HEK293 (cell line): ENCODE measurements around the gene H2AZ2.
A peak's percentile ranks its signal among the peaks of the same experiment; 100 is the strongest.

Experiments
- CTCF ChIA-PET: fragments of 350-600 bp; formaldehyde crosslinking; extraction: SDS; loops from one replicate; lab custom pipeline; 2021; ENCODE audit warnings: antibody characterized with exemption; lab: Yijun Ruan, JAX
- POLR2A ChIA-PET: fragments of 300-600 bp; formaldehyde crosslinking; extraction: SDS; loops from one replicate; lab custom pipeline; 2020; ENCODE audit warnings: antibody characterized with exemption, inconsistent platforms; lab: Yijun Ruan, JAX
- H3K27ac ChIP-seq: fragments of 200-500 bp; sonication (Bioruptor generic); 2 replicates; pipeline ENCODE4 v1.5.1; 2014; ENCODE audit warnings: low read depth, low read length, control low read depth, inconsistent platforms; ENCODE audit errors: extremely low read depth
- H3K36me3 ChIP-seq, 2 experiments: fragments of 200-500 bp in 1 of 2; sonication (Bioruptor generic) in 1 of 2; 1 replicate in 1 of 2; 2 replicates in 1 of 2; pipeline ENCODE4 v1.5.1; 2014 to 2017; ENCODE audit warnings: inconsistent platforms in 2 of 2, low read length in 2 of 2; ENCODE audit not compliant: control insufficient read depth in 2 of 2, insufficient read depth in 1 of 2
- H3K4me1 ChIP-seq: fragments of 200-500 bp; sonication (Bioruptor generic); 2 replicates; pipeline ENCODE4 v1.5.1; 2014; ENCODE audit warnings: mild to moderate bottlenecking, low read length, inconsistent platforms; ENCODE audit not compliant: control insufficient read depth, insufficient read depth
- H3K4me3 ChIP-seq: 2 replicates; pipeline ENCODE4 v1.5.1; 2011; ENCODE audit warnings: low read depth, mild to moderate bottlenecking, control low read depth, low read length, moderate library complexity
- H3K9me3 ChIP-seq: fragments of 200-500 bp; sonication (Bioruptor generic); 2 replicates; pipeline ENCODE4 v1.5.1; 2014; ENCODE audit warnings: low read depth, low read length, inconsistent platforms; ENCODE audit not compliant: control insufficient read depth, insufficient read depth
- OVOL3 ChIP-seq: fragments of 450-650 bp; formaldehyde crosslinking; IDR thresholded peaks from 2 replicates; pipeline ENCODE4 v1.5.1; 2016; ENCODE audit warnings: missing biosample characterization, missing genetic modification characterization
- PRDM1 ChIP-seq: fragments of 450-650 bp; formaldehyde crosslinking; IDR thresholded peaks from 2 replicates; pipeline ENCODE4; 2016; ENCODE audit warnings: missing biosample characterization, missing genetic modification characterization
- YY1 ChIP-seq: fragments of 450-650 bp; formaldehyde crosslinking; IDR thresholded peaks from 2 replicates; pipeline ENCODE4 v1.5.1; 2018; ENCODE audit warnings: missing biosample characterization, missing genetic modification characterization
- ZBTB20 ChIP-seq: fragments of 450-650 bp; formaldehyde crosslinking; IDR thresholded peaks from 2 replicates; pipeline ENCODE4 v1.5.1; 2016; ENCODE audit warnings: missing biosample characterization, missing genetic modification characterization
- ZBTB21 ChIP-seq: fragments of 450-650 bp; formaldehyde crosslinking; IDR thresholded peaks from 2 replicates; pipeline ENCODE4 v1.5.1; 2017; ENCODE audit warnings: missing biosample characterization, missing genetic modification characterization
- ZNF112 ChIP-seq: fragments of 450-650 bp; formaldehyde crosslinking; IDR thresholded peaks from 2 replicates; pipeline ENCODE4 v1.5.0; 2017; ENCODE audit warnings: missing biosample characterization, missing genetic modification characterization
- ZNF138 ChIP-seq: fragments of 450-650 bp; formaldehyde crosslinking; IDR thresholded peaks from 2 replicates; pipeline ENCODE4 v1.5.1; 2016; ENCODE audit warnings: missing biosample characterization, missing genetic modification characterization, borderline replicate concordance
- ZNF146 ChIP-seq: fragments of 450-650 bp; formaldehyde crosslinking; IDR thresholded peaks from 2 replicates; pipeline ENCODE4 v1.5.1; 2016; ENCODE audit warnings: missing biosample characterization, missing genetic modification characterization
- ZNF16 ChIP-seq: fragments of 450-650 bp; formaldehyde crosslinking; IDR thresholded peaks from 2 replicates; pipeline ENCODE4 v1.5.1; 2016; ENCODE audit warnings: low read depth, missing biosample characterization, missing genetic modification characterization
- ZNF221 ChIP-seq: fragments of 450-650 bp; formaldehyde crosslinking; IDR thresholded peaks from 2 replicates; pipeline ENCODE4 v1.5.1; 2017; ENCODE audit warnings: missing biosample characterization, missing genetic modification characterization, borderline replicate concordance
- ZNF529 ChIP-seq: fragments of 450-650 bp; formaldehyde crosslinking; IDR thresholded peaks from 2 replicates; pipeline ENCODE4 v1.5.1; 2017; ENCODE audit warnings: missing genetic modification characterization, missing biosample characterization; ENCODE audit not compliant: insufficient replicate concordance
- TF ChIP-seq, protein P1 (sequence below): fragments of 450-650 bp; formaldehyde crosslinking; IDR thresholded peaks from 2 replicates; pipeline ENCODE4 v1.5.1; 2017; ENCODE audit warnings: missing biosample characterization, missing genetic modification characterization
- TF ChIP-seq, protein P2 (sequence below): fragments of 450-650 bp; formaldehyde crosslinking; IDR thresholded peaks from 2 replicates; pipeline ENCODE4 v1.5.1; 2016; ENCODE audit warnings: missing biosample characterization, missing genetic modification characterization, borderline replicate concordance
- TF ChIP-seq, protein P3 (sequence below): fragments of 450-650 bp; formaldehyde crosslinking; IDR thresholded peaks from 2 replicates; pipeline ENCODE4 v1.5.1; 2016; ENCODE audit warnings: missing biosample characterization, missing genetic modification characterization
- TF ChIP-seq, protein P4 (sequence below): fragments of 450-650 bp; IDR thresholded peaks from 2 replicates; pipeline ENCODE4 v1.5.1; 2018; ENCODE audit warnings: missing biosample characterization, mild to moderate bottlenecking, missing genetic modification characterization
- TF ChIP-seq, protein P5 (sequence below): fragments of 450-650 bp; formaldehyde crosslinking; IDR thresholded peaks from 2 replicates; pipeline ENCODE4 v1.5.1; 2016; ENCODE audit warnings: missing biosample characterization, missing genetic modification characterization
- TF ChIP-seq, protein P6 (sequence below): fragments of 450-650 bp; formaldehyde crosslinking; IDR thresholded peaks from 2 replicates; pipeline ENCODE4 v1.5.1; 2017; ENCODE audit warnings: missing biosample characterization, missing genetic modification characterization

H2AZ2 gene

DNA sequence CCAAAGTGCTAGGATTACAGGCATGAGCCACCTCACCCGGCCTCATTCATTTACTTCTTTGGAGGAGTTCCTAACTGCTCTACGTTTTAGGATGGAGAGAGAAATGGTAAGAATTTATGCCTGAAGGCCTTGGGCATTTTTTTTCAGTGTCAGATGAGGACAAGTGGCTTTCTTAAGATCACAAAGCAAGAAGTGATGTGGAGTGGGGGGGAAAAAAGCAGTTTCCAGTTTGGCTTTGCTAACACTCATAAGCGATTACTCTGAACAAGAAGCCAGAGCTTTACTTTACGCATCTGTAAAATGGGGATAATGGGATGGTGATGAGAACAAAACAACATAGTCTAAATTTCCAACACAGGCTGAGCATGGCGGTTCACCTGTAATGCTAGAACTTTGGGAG, 54.0 kb downstream of the H2AZ2 start:
- POLR2A ChIA-PET, result interaction anchor here (0.8 to 1.0 kb wide), 2 partner anchors 9 to 187 kb away, joined by 3 read pairs; partner anchors contain the start of gene OGDH
- no peak for TF ChIP-seq ZNF112 (tag by site-specific recombination)
- TF ChIP-seq ZBTB21 (tag by site-specific recombination), result no peak
- TF ChIP-seq, protein P1, sequence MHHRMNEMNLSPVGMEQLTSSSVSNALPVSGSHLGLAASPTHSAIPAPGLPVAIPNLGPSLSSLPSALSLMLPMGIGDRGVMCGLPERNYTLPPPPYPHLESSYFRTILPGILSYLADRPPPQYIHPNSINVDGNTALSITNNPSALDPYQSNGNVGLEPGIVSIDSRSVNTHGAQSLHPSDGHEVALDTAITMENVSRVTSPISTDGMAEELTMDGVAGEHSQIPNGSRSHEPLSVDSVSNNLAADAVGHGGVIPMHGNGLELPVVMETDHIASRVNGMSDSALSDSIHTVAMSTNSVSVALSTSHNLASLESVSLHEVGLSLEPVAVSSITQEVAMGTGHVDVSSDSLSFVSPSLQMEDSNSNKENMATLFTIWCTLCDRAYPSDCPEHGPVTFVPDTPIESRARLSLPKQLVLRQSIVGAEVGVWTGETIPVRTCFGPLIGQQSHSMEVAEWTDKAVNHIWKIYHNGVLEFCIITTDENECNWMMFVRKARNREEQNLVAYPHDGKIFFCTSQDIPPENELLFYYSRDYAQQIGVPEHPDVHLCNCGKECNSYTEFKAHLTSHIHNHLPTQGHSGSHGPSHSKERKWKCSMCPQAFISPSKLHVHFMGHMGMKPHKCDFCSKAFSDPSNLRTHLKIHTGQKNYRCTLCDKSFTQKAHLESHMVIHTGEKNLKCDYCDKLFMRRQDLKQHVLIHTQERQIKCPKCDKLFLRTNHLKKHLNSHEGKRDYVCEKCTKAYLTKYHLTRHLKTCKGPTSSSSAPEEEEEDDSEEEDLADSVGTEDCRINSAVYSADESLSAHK (tag by site-specific recombination), result peak; percentile 45; the same call in 1 of the 2 replicates
- no peak for TF ChIP-seq ZBTB20
- TF ChIP-seq ZNF138 (tag by site-specific recombination), result no peak
- TF ChIP-seq ZNF529 (tag by site-specific recombination), result no peak
- TF ChIP-seq, protein P2, sequence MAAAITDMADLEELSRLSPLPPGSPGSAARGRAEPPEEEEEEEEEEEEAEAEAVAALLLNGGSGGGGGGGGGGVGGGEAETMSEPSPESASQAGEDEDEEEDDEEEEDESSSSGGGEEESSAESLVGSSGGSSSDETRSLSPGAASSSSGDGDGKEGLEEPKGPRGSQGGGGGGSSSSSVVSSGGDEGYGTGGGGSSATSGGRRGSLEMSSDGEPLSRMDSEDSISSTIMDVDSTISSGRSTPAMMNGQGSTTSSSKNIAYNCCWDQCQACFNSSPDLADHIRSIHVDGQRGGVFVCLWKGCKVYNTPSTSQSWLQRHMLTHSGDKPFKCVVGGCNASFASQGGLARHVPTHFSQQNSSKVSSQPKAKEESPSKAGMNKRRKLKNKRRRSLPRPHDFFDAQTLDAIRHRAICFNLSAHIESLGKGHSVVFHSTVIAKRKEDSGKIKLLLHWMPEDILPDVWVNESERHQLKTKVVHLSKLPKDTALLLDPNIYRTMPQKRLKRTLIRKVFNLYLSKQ (tag by site-specific recombination), result no peak
- H3K36me3 ChIP-seq, result peaks cover 4 to 16% of the 10 kb centered on the region in 2 experiments; a peak in 2 of 3 replicates
- no peak overlapping the region for H3K4me3 ChIP-seq
- 0 out of 2 replicates have a peak, but pooled peaks cover 4% of the 10 kb centered on the region for H3K4me1 ChIP-seq
- H3K9me3 ChIP-seq, result no peaks in the 10 kb centered on the region
- no peak overlapping the region for H3K27ac ChIP-seq
- CTCF ChIA-PET, result no interaction called here

DNA sequence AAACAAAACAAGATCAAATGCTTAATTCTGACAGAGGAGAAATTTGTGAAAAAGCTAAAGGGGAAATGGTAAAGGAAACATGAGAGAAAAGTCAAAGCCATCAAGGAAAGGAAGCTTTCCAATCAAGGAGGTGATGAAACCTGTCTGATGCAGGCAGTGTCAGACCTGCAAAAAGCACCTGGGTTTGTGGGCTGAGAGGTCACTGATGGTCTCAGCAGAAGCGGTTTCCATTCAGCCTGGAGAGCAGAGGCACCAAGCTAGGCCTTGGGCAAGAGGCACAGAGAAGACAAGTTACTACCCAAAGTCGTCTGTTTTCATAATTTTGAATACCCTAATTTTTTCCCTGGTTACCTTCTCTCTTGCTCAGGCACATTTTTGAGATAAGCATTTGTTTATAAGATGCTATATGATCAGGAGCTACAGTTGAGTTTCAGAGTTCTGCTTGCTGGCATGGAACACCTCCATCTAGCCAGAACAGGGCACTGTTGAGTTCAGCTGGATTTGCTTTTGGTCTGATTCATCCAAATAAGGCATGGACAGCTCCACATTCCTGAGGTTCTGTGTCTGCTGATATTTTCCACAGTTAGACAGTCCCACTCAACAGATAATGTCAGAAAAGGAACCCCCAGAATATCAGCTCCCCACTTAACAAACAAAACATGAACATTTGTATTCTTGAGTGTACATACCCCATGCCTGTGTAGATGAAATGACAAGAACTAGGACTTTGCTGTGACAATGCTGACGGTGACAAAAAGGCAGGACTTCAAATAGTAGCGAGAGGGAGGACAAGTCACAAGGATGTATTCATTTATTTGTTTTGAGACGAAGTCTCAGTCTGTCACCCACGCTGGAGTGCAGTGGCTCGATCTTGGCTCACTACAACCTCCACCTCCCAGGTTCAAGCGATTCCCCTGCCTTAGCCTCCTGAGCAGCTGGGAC, 56.3 kb downstream of the H2AZ2 start:
- peak; percentile 87 for TF ChIP-seq PRDM1 (tag by site-specific recombination)
- no peak for TF ChIP-seq ZNF221
- TF ChIP-seq, protein P3, sequence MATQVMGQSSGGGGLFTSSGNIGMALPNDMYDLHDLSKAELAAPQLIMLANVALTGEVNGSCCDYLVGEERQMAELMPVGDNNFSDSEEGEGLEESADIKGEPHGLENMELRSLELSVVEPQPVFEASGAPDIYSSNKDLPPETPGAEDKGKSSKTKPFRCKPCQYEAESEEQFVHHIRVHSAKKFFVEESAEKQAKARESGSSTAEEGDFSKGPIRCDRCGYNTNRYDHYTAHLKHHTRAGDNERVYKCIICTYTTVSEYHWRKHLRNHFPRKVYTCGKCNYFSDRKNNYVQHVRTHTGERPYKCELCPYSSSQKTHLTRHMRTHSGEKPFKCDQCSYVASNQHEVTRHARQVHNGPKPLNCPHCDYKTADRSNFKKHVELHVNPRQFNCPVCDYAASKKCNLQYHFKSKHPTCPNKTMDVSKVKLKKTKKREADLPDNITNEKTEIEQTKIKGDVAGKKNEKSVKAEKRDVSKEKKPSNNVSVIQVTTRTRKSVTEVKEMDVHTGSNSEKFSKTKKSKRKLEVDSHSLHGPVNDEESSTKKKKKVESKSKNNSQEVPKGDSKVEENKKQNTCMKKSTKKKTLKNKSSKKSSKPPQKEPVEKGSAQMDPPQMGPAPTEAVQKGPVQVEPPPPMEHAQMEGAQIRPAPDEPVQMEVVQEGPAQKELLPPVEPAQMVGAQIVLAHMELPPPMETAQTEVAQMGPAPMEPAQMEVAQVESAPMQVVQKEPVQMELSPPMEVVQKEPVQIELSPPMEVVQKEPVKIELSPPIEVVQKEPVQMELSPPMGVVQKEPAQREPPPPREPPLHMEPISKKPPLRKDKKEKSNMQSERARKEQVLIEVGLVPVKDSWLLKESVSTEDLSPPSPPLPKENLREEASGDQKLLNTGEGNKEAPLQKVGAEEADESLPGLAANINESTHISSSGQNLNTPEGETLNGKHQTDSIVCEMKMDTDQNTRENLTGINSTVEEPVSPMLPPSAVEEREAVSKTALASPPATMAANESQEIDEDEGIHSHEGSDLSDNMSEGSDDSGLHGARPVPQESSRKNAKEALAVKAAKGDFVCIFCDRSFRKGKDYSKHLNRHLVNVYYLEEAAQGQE (tag by site-specific recombination), result peak; percentile 84
- TF ChIP-seq, protein P4, sequence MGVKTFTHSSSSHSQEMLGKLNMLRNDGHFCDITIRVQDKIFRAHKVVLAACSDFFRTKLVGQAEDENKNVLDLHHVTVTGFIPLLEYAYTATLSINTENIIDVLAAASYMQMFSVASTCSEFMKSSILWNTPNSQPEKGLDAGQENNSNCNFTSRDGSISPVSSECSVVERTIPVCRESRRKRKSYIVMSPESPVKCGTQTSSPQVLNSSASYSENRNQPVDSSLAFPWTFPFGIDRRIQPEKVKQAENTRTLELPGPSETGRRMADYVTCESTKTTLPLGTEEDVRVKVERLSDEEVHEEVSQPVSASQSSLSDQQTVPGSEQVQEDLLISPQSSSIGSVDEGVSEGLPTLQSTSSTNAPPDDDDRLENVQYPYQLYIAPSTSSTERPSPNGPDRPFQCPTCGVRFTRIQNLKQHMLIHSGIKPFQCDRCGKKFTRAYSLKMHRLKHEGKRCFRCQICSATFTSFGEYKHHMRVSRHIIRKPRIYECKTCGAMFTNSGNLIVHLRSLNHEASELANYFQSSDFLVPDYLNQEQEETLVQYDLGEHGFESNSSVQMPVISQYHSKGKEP, result no peak
- no peak for TF ChIP-seq ZNF146 (tag by site-specific recombination)
- TF ChIP-seq, protein P5, sequence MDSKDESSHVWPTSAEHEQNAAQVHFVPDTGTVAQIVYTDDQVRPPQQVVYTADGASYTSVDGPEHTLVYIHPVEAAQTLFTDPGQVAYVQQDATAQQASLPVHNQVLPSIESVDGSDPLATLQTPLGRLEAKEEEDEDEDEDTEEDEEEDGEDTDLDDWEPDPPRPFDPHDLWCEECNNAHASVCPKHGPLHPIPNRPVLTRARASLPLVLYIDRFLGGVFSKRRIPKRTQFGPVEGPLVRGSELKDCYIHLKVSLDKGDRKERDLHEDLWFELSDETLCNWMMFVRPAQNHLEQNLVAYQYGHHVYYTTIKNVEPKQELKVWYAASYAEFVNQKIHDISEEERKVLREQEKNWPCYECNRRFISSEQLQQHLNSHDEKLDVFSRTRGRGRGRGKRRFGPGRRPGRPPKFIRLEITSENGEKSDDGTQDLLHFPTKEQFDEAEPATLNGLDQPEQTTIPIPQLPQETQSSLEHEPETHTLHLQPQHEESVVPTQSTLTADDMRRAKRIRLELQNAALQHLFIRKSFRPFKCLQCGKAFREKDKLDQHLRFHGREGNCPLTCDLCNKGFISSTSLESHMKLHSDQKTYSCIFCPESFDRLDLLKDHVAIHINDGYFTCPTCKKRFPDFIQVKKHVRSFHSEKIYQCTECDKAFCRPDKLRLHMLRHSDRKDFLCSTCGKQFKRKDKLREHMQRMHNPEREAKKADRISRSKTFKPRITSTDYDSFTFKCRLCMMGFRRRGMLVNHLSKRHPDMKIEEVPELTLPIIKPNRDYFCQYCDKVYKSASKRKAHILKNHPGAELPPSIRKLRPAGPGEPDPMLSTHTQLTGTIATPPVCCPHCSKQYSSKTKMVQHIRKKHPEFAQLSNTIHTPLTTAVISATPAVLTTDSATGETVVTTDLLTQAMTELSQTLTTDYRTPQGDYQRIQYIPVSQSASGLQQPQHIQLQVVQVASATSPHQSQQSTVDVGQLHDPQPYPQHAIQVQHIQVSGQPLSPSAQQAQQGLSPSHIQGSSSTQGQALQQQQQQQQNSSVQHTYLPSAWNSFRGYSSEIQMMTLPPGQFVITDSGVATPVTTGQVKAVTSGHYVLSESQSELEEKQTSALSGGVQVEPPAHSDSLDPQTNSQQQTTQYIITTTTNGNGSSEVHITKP (tag by site-specific recombination), result peak; percentile 21; the same call in 1 of the 2 replicates
- TF ChIP-seq, protein P6, sequence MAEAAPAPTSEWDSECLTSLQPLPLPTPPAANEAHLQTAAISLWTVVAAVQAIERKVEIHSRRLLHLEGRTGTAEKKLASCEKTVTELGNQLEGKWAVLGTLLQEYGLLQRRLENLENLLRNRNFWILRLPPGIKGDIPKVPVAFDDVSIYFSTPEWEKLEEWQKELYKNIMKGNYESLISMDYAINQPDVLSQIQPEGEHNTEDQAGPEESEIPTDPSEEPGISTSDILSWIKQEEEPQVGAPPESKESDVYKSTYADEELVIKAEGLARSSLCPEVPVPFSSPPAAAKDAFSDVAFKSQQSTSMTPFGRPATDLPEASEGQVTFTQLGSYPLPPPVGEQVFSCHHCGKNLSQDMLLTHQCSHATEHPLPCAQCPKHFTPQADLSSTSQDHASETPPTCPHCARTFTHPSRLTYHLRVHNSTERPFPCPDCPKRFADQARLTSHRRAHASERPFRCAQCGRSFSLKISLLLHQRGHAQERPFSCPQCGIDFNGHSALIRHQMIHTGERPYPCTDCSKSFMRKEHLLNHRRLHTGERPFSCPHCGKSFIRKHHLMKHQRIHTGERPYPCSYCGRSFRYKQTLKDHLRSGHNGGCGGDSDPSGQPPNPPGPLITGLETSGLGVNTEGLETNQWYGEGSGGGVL, result no peak
- no peak for TF ChIP-seq OVOL3
- TF ChIP-seq YY1 (tag by site-specific recombination), result no peak
- TF ChIP-seq ZNF16 (tag by site-specific recombination), result no peak
- no peaks in the 10 kb centered on the region for H3K4me1 ChIP-seq
- no peak overlapping the region for H3K4me3 ChIP-seq
- H3K36me3 ChIP-seq, result no peaks in the 10 kb centered on the region
- ChIA-PET CTCF (interaction anchor here (1.1 kb wide), 1 partner anchor 129 kb away, joined by 3 read pairs; no protein-coding TSS in a partner anchor), POLR2A (no interaction called here)
- no peak overlapping the region for H3K27ac ChIP-seq
- H3K9me3 ChIP-seq, result no peaks in the 10 kb centered on the region
